IPS-18a (cell line): Measurements from ENCODE around the gene AFMID.
A peak's percentile ranks its signal among the peaks of the same experiment; 100 is the strongest.

ENCODE experiments used
- H3K27ac ChIP-seq: one replicate; pipeline ENCODE4 v1.5.1; 2013; ENCODE audit warnings: low read length
- H3K27me3 ChIP-seq: one replicate; pipeline ENCODE4 v1.6.1; 2013; ENCODE audit warnings: mild to moderate bottlenecking, low read length; ENCODE audit not compliant: control insufficient read depth, insufficient read depth
- H3K36me3 ChIP-seq: one replicate; pipeline ENCODE4 v1.6.1; 2013; ENCODE audit warnings: low read depth, low read length; ENCODE audit not compliant: control insufficient read depth
- H3K4me1 ChIP-seq: one replicate; pipeline ENCODE4 v1.6.1; 2013; ENCODE audit warnings: low read depth, low read length; ENCODE audit not compliant: control insufficient read depth
- H3K4me3 ChIP-seq: one replicate; pipeline ENCODE4 v1.5.1; 2013; ENCODE audit warnings: low read length
- H3K9ac ChIP-seq: one replicate; pipeline ENCODE4 v1.6.1; 2013; ENCODE audit warnings: mild to moderate bottlenecking, low read length, moderate library complexity
- H3K9me3 ChIP-seq: one replicate; pipeline ENCODE4 v1.6.1; 2013; ENCODE audit warnings: low read depth, low read length; ENCODE audit not compliant: control insufficient read depth

Gene AFMID

DNA sequence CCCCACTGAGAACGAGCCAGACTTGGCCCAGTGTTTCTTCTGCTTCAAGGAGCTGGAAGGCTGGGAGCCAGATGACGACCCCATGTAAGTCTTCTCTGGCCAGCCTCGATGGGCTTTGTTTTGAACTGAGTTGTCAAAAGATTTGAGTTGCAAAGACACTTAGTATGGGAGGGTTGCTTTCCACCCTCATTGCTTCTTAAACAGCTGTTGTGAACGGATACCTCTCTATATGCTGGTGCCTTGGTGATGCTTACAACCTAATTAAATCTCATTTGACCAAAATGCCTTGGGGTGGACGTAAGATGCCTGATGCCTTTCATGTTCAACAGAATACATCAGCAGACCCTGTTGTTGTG is 27.5 kb downstream of the AFMID start:
- Histone ChIP-seq H3K27ac (no peak overlapping the region), H3K9me3 (no peaks in the 10 kb centered on the region), H3K4me3 (peak overlapping the region; percentile 69), H3K36me3 (peaks cover 11% of the 10 kb centered on the region), H3K4me1 (peaks cover 7% of the 10 kb centered on the region), H3K9ac (peak overlapping the region; percentile 86), H3K27me3 (no peaks in the 10 kb centered on the region)

DNA sequence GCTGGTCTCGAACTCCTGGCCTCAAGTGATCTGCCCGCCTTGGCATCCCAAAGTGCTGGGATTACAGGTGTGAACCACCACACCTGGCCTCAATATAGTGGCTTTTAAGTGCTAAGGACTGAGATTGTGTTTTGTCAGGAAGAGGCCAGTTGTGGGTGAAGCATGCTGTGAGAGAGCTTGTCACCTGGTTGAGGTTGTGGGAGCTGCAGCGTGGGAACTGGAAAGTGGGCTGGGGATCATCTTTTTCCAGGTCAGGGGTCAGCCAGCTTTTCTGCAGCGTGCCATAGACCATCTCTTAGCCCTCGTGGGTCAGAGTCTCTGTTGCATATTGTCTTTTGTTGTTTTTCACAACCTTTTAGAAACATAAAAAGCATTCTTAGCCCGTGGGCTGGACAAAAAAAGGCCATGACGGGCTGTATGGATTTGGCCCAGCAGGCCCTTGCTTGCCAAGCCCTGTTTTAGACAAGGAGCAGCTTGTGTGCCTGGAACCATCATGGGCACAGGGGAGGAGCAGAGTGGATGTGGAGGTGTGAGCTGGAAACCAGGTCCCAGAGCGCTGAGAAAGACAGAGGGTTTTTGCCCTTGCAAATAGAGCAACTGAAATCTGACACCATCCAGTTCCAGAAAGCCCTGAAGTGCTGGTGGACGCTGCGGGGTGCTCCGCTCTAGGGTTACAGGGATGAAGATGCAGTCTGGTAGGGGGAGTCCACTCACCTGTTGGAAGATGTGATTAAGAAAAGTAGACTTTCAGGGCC is 32.4 kb downstream of the AFMID start:
- Histone ChIP-seq H3K4me1 (peaks cover 7% of the 10 kb centered on the region), H3K27ac (no peak overlapping the region), H3K4me3 (no peak overlapping the region), H3K27me3 (no peaks in the 10 kb centered on the region), H3K36me3 (peaks cover 48% of the 10 kb centered on the region), H3K9ac (no peak overlapping the region), H3K9me3 (no peaks in the 10 kb centered on the region)

- Histone ChIP-seq H3K27ac (no peak overlapping the region), H3K9me3 (no peaks in the 10 kb centered on the region), H3K36me3 (peaks cover 45% of the 10 kb centered on the region), H3K4me3 (no peak overlapping the region), H3K9ac (no peak overlapping the region), H3K27me3 (no peaks in the 10 kb centered on the region), H3K4me1 (no peaks in the 10 kb centered on the region)
Observed at GRCh38 chr17:78223061-78223460, 35.9 kb downstream of the AFMID start.

DNA sequence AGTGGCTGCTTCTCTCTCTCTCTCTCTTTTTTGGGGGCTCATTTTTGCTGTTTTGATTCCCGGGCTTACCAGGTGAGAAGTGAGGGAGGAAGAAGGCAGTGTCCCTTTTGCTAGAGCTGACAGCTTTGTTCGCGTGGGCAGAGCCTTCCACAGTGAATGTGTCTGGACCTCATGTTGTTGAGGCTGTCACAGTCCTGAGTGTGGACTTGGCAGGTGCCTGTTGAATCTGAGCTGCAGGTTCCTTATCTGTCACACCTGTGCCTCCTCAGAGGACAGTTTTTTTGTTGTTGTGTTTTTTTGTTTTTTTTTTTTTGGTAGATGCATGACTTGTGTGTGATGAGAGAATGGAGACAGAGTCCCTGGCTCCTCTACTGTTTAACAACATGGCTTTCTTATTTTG is 36.6 kb downstream of the AFMID start:
- Histone ChIP-seq H3K36me3 (peaks cover 45% of the 10 kb centered on the region), H3K27me3 (no peaks in the 10 kb centered on the region), H3K9ac (no peak overlapping the region), H3K4me1 (no peaks in the 10 kb centered on the region), H3K4me3 (no peak overlapping the region), H3K27ac (no peak overlapping the region), H3K9me3 (no peaks in the 10 kb centered on the region)

DNA sequence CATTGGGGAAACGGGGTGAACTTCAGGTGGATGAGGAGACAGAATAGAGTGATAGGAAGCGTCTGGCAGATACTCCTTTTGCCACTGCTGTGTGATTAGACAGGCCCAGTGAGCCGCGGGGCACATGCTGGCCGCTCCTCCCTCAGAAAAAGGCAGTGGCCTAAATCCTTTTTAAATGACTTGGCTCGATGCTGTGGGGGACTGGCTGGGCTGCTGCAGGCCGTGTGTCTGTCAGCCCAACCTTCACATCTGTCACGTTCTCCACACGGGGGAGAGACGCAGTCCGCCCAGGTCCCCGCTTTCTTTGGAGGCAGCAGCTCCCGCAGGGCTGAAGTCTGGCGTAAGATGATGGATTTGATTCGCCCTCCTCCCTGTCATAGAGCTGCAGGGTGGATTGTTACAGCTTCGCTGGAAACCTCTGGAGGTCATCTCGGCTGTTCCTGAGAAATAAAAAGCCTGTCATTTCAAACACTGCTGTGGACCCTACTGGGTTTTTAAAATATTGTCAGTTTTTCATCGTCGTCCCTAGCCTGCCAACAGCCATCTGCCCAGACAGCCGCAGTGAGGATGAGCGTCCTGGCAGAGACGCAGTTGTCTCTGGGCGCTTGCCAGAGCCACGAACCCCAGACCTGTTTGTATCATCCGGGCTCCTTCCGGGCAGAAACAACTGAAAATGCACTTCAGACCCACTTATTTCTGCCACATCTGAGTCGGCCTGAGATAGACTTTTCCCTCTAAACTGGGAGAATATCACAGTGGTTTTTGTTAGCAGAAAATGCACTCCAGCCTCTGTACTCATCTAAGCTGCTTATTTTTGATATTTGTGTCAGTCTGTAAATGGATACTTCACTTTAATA is 37.3 kb downstream of the AFMID start:
- H3K4me1 ChIP-seq = no peaks in the 10 kb centered on the region
- no peak overlapping the region for H3K27ac ChIP-seq
- H3K9me3 ChIP-seq = no peaks in the 10 kb centered on the region

DNA sequence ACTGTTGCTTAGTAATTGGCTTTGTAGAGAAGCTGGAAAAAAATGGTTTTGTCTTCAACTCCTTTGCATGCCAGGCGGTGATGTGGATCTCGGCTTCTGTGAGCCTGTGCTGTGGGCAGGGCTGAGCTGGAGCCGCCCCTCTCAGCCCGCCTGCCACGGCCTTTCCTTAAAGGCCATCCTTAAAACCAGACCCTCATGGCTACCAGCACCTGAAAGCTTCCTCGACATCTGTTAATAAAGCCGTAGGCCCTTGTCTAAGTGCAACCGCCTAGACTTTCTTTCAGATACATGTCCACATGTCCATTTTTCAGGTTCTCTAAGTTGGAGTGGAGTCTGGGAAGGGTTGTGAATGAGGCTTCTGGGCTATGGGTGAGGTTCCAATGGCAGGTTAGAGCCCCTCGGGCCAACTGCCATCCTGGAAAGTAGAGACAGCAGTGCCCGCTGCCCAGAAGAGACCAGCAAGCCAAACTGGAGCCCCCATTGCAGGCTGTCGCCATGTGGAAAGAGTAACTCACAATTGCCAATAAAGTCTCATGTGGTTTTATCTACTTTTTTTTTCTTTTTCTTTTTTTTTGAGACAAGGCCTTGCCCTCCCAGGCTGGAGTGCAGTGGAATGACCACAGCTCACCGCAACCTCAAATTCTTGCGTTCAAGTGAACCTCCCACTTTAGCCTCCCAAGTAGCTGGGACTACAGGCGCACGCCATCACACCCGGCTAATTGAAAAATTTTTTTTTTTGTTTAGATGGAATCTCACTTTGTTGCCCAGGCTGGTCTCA is 38.1 kb downstream of the AFMID start:
- peaks cover 39% of the 10 kb centered on the region for H3K36me3 ChIP-seq
- H3K9ac ChIP-seq = no peak overlapping the region
- H3K27ac ChIP-seq = no peak overlapping the region
- no peaks in the 10 kb centered on the region for H3K4me1 ChIP-seq
- H3K4me3 ChIP-seq = no peak overlapping the region
- no peaks in the 10 kb centered on the region for H3K9me3 ChIP-seq
- peaks cover 3% of the 10 kb centered on the region for H3K27me3 ChIP-seq

More for the DNA sequence above, 37.3 kb downstream of the AFMID start:
- Histone ChIP-seq H3K4me3 (no peak overlapping the region), H3K9ac (no peak overlapping the region), H3K27me3 (no peaks in the 10 kb centered on the region), H3K36me3 (peaks cover 44% of the 10 kb centered on the region)

- H3K4me1 ChIP-seq = no peaks in the 10 kb centered on the region
- H3K27ac ChIP-seq = no peak overlapping the region
- H3K36me3 ChIP-seq = peaks cover 32% of the 10 kb centered on the region
- no peak overlapping the region for H3K9ac ChIP-seq
- H3K4me3 ChIP-seq = no peak overlapping the region
- peaks cover 12% of the 10 kb centered on the region for H3K27me3 ChIP-seq
- no peaks in the 10 kb centered on the region for H3K9me3 ChIP-seq
Observed at GRCh38 chr17:78226055-78226758, 39.0 kb downstream of the AFMID start.

DNA sequence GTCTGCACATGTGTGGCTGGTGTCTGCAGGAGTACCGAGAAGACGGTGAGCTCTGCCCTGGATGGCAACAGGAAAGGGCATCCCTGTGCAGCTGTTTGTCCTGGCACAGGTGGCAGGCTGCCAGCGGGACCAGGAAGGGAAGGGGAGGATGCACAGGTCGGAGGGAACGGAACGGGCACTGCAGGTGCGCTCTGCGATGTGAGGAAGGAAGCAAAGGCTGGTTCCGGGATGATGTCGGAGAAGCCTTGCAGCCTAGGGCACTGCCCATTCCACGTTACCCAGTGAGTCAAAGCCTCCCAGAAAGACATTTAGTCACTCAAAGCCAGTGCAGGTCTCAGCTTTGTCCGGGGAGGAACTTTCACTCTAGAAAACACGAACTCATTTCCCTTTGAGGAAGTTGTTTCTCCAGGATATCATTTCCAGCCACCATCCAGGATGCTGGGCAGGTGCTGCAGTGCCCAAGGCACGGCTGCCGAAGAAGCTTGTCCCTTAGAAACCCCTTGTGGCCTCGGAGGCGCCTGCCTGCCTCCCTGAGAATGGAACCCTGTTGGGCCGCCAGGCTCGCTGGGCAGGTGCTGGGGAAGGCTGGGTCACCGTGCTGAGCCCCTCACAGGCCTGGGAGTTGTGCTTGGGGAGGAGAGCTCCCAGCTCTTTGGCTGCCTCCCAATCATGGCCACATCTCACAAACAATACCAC is 39.7 kb downstream of the AFMID start:
- Histone ChIP-seq H3K27ac (no peak overlapping the region), H3K4me3 (no peak overlapping the region)

DNA sequence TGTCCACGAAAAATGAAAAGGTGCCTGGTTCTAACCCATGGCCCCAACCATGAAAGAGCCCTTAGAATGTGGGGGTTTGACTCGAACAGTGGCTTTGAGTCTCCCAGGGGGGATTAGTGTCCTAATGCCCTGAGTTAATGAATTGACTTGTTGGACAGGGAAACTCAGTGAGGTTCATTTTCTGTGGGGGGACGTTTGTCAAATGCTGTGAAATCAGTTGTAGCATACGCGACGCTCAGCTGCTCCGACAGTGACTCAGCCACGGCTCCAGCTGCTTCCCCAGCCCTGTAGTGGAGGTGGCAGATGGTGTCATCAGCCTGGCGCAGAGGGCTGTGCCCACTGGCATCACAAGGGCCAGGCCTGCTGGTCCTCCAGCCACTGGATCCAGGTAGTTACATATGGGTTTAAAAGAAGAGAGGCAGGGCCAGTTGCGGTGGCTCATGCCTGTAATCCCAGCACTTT is 40.3 kb downstream of the AFMID start:
- Histone ChIP-seq H3K36me3 (peaks cover 25% of the 10 kb centered on the region), H3K4me3 (no peak overlapping the region), H3K27me3 (peaks cover 22% of the 10 kb centered on the region), H3K9me3 (no peaks in the 10 kb centered on the region), H3K9ac (no peak overlapping the region), H3K27ac (no peak overlapping the region), H3K4me1 (no peaks in the 10 kb centered on the region)

More for the DNA sequence above, 39.7 kb downstream of the AFMID start:
- Histone ChIP-seq H3K9ac (no peak overlapping the region), H3K9me3 (no peaks in the 10 kb centered on the region), H3K36me3 (peaks cover 25% of the 10 kb centered on the region), H3K27me3 (peaks cover 16% of the 10 kb centered on the region), H3K4me1 (no peaks in the 10 kb centered on the region)

- Histone ChIP-seq H3K9me3 (no peaks in the 10 kb centered on the region), H3K9ac (no peak overlapping the region), H3K4me3 (no peak overlapping the region), H3K27ac (no peak overlapping the region), H3K27me3 (peaks cover 28% of the 10 kb centered on the region), H3K36me3 (peaks cover 18% of the 10 kb centered on the region), H3K4me1 (no peaks in the 10 kb centered on the region)
Observed at GRCh38 chr17:78228176-78228575, 41.0 kb downstream of the AFMID start.
